RPMI7951 (cell line): ENCODE data around the gene AFDN. TPM values are rescaled to one million over a fixed set of nuclear protein-coding genes. Genes with fewer than 3 reads are reported as not detected.
"Not testable (repeated sequence)": the region's sequence is repeated elsewhere in the genome, so short reads cannot be mapped to it uniquely, and the experiment has no call there.

ENCODE experiments used
- DNase-seq: peaks from one replicate; pipeline ENCODE4 v3.0.0-alpha.2; 2012; ENCODE audit warnings: low read depth
- total RNA-seq: library from RNA; depleted of rRNA; stranded (reverse); fragments of >200 nt; shearing (Covaris generic); gene quantifications from 2 replicates; pipeline ENCODE4 v1.2.3, GENCODE V29; 2014

The AFDN gene
- total RNA-seq, 1 experiment from 2014 or later = 46.6 TPM

DNA sequence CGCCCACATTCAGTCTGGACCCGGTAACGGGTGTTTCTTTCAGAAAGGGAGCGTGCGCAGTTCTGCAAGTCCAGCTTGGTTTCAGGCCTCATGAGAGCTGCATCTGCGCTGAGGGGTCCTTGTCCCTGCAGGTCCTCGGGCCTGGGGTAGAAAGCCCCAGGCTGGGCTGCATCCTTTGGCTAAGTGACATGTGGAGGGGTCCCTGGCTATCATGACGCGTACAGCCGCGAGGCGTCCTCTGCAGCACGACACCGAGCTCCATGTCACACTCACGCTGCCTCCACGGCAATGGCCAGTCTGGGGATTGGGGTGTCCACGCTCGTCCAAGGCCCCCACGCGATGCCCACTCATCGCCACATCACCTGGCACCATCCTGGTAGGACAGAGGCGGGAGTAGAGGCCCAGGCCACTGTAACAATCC, 169.0 kb downstream of the AFDN start:
- no peak for DNase-seq

DNA sequence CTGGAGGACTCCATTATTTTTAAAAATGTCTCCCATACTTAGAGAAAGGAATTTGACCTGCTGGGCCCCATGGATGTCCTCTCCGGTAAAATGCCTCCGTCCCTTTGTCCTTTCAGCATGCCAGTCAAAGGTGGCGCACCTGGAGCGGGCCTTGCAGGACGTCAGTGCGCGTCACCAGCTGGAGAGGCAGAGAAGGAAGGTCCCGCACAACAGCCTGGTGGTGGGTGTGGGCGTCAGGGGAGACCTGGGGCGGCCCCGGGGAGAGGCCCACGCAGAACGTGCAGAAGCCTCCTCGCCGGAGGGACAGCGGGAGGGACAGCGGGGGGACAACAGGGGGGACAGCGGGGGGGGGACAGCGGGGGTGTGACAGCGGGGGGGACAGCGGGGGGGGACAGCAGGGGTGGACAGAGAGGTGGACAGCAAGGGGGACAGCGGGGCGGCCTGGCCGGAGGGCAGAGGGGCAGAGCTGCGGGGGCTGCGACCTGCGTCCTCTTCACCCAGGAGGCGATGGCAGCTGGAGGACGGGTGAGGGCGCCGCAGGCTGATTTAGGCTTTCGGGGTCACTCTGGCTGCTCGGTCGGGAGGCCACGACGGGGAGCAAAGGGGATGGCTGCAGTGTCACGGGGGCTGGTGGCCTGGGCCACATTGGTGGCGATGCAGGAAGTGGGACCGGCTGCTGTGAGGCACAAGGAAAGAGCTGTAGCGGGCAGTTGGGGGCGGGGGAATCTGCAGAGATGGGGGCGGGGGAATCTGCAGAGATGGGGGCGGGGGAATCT, 169.9 kb downstream of the AFDN start:
- peak; percentile 33 for DNase-seq

DNA sequence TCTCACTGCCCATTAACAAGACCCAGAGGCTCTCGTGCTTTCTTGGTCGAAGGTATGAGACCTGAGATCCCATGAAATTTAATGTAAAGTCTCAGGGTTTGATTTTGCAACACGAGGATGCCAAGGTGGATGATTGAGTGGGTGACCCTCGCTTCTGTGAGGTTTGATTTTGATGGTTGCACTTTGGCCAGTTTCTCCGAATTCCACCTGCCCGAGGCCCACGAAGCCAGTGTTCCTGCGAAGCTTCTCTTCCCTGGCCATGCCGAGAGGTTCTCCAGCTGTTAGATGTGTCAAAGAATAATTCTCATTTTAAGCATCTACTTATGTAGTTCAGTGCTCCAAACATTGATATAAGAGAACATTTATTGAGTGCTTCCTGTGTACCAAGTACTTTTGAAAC, 170.9 kb downstream of the AFDN start, which contains the start of gene KIF25:
KIF25 (plus strand) TSS at position 30 of the 400 bp plus-strand sequence. CDS start 31,915 bp downstream, outside the sequence.
- no peak for DNase-seq

GRCh38 chr6:167998215-167998614, 171.5 kb downstream of the AFDN start:
- no peak for DNase-seq

DNA sequence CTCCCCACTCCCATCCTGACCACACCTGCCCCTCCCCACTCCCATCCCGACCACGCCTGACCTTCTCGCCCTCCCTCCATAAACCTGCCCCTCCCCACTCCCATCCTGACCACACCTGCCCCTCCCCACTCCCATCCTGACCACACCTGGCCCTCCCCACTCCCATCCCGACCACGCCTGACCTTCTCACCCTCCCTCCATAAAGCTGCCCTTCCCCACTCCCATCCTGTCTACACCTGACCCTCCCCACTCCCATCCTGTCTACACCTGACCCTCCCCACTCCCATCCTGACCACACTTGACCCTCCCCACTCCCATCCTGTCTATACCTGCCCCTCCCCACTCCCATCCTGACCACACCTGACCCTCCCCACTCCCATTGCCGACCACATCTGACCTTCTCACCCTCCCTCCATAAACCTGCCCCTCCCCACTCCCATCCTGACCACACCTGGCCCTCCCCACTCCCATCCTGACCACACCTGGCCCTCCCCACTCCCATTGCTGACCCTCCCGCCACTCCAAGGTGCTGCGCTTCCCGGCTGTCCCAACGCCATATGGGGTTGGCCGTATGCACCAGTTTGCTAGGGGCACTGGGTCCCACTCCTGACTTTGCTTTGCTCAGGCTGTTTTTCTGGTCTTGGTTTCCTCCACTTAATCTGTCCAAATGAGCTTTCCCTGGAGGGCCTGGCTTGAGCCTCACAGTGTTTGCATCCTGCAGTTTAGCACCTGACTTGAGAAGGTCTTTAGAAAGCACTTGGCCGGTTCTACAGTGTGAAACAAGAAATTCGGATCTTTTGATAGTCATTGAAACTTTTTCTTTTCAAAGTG, 173.7 kb downstream of the AFDN start:
- DNase-seq = no peak

DNA sequence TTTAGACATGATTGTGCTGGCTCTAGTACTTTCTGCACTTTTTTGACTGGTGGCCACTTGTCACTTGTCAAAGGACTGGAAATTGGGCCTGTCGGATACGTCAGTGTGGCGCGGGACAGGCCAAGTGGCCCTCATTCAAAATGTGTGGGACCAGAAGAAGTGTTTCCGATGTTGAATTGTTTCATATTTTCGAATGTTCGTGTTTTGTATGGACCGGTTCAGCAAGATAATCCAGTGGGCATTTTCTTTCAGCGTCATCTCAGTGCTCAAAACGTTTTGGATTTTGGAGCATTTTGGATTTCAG, 174.3 kb downstream of the AFDN start:
- DNase-seq = no peak

GRCh38 chr6:168001514-168001913, 174.8 kb downstream of the AFDN start:
- not testable (repeated sequence) for DNase-seq

DNA sequence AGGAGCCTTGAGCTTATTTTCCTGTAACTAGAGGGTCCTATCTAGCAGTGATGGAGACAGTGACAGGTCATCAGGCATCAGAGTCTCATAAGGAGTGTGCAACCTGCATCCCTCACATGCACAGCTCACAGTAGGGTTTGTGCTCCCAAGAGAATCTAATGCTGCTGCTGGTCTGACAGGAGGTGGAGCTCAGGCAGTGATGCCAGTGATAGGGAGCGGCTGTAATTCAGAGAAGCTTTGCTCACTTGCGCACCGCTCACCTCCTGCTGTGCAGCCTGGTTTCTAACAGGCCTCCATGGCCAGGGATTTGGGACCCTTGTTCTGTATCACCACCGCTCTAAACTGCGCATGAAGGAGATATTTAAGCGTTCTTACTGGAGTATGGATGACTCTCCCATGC, 176.1 kb downstream of the AFDN start:
- no peak for DNase-seq

DNA sequence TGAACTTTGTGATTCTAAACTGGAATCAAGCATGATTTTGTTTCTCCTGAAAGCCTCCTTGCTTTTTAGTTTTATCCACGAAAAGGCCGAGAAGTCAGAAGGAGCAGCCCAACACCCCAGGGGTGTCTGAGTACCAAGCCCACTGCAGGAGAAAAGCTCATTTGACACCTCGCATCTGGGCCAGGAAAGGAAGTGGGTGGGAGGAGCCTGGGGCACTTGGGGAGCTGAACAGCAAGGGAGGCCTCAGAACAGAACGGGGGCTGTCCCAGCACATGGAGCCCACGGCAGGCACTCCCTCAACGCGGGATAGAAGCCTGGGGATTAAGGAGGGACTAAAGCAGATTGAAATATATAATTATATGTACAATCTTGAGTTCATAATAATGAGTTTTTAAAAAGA, 177.3 kb downstream of the AFDN start:
- no peak for DNase-seq

DNA sequence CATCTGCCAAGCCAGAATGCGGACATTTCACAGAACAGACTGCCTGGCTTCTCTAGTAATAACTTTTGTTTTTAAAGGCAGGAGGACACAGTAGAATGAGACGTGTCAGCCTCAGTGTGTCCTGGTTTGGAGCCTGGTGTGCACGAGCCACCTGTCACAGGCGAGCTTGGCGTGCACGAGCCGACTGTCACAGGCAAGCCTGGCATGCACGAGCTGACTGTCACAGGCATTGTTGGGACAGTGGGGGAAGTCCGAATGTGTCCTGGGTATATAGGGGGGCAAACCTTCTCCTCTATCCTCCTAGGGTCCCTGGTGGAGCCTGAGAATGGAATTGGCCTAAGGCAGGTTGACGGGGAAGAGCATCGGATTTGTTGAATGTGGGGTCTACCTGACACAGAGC, 178.2 kb downstream of the AFDN start:
- no peak for DNase-seq

DNA sequence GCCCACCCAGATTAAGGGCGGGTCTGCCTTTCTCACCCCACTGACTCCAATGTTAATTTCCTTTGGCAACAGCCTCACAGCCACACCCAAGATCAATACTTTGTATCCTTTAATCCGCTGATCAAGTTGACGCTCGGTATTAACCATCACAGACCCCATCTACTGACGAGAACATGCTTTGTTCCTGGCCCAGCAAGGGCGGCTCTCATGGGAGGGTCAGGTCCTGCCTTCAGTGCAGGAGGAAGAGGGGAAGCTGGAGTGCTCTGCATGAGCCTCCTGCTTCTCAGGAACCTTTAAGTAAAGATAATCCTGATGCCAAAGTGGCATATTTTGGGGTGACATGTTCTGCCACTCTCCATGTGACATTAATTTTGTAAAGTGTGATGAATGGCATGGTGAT, 179.1 kb downstream of the AFDN start:
- no peak for DNase-seq

- peak; percentile 100 for DNase-seq
Measured at GRCh38 chr6:168007592-168008338, 181.1 kb downstream of the AFDN start.

GRCh38 chr6:168009331-168009730, 182.6 kb downstream of the AFDN start:
- DNase-seq = no peak

GRCh38 chr6:168011291-168011690, 184.6 kb downstream of the AFDN start:
- no peak for DNase-seq

DNA sequence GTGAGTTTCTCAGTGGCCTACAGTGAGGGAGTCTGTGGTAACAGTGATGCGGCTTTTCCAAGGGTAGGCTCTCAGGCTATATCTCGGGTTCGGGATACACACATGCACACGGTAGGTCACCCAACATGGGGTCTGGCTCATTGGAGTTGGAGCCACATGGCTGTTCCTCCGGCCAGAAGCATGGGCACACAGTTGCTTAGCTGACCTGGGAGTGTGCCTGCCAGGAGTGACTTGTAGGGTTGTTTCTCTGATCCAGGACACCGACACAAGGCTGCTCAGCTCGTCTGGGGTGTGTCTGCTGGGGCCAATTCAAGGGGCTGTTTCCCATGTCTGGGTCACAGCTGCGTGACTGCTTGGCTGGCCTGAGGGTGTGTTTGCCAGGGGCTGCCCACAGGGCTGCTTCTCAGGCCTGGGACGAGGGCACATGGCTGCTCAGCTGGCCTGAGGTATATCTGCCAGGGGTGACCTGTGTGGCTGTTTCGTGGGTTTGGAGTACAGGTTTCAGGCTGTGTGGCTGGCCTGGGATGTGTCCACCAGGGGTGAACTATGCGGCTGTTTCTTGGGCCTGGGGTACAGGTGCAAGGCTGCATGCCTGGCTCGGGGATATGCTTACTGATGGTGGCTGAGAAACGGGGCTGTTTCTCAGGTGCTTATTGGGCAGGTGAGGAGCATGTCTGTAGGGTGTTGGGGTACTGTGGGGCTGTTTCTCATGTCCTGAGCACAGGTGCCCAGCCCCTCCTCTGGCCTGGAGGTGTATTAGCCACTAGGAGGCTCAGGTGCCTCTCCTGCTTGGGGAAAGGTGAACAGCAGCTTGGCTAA, 185.9 kb downstream of the AFDN start:
- no peak for DNase-seq

- no peak for DNase-seq
Measured at GRCh38 chr6:168013250-168013915, 186.7 kb downstream of the AFDN start.

DNA sequence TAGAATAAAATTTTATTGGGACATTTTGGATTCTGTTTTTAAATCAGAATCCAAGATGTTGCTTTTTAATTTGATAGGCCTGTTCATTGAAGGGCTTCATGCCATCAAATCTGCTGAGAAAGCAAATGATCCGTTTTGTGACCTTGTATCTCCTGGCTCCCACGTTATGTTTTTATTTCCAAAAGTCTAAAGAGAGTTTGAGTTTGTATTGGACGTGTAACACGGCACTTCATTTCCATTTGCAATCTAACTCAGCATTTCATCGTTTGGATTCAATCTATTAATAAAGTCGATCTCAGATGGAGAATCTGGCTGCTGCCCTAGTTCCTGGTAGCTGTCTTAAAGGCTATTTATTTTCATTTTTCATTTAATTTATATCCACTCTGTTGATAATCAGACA, 187.7 kb downstream of the AFDN start:
- no peak for DNase-seq

GRCh38 chr6:168015009-168015408, 188.3 kb downstream of the AFDN start:
- DNase-seq = no peak

DNA sequence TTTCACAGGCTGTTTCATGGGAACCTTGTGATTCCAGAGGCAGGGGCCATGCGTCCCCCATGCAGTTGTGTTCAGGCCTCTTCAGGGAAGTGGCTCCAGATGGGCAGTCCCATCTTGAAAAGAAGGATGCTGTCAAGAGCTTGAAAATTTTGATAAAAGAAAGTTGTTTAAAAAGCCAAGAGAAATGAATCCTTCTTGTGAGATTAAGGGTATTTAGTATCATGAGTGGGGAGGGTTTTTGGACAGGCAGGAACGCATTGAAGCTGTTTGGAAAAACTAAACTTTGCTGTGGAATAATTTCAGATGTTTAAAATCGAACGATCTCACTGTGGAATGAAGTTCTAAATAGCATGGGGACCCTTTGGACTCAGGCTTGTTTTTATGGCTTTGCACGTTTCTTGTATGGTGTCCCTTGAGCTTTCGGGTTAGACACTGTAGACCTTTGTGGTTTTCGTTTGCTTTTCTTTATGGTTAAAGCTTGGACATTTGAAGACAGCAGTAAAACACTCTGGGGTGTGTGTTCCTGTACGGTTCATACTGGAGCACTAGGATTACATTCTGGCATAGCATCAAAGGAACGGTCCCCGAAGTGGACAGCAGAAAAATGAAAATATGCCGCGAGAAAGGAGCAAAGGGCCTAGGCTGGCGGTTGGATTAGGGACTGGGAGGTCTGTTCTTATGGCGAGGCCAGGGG, 188.9 kb downstream of the AFDN start:
- no peak for DNase-seq

DNA sequence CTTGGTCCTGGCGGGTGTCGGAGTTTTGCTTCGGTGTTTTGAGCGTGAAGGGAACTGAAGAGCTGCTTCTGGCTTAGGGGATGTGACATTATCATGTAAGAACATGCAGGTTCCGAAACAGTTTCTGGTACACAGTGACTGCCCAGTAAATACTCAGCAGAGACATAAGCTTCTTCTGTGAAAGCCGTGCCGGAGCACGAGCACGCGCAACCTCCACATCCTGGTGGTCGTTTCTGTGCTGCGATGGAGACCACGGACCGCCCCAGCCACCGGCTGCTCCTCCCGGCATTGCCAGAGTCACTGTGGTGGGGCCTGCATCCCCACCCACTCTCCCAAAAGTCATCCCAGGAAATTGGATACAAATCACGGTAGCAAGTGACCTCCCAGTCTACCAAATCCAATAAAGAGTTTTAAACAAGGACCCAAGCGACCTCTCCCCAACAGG, 189.5 kb downstream of the AFDN start:
- no peak for DNase-seq
